Gastroesophageal sphincter (tissue), 4 donors: ENCODE measurements around the gene FAM171A1. TPM values are rescaled to one million over a fixed set of nuclear protein-coding genes. Genes with fewer than 3 reads are reported as not detected.
A peak's percentile ranks its signal among the peaks of the same experiment; 100 is the strongest.
"Not testable (repeated sequence)": the region's sequence is repeated elsewhere in the genome, so short reads cannot be mapped to it uniquely, and the experiment has no call there.

ENCODE experiments used
- ATAC-seq: fragments of 150-250 bp; one replicate; pipeline ENCODE4 v1.9.1; 2016; ENCODE audit warnings: mild to moderate bottlenecking, moderate library complexity
- H3K27ac ChIP-seq, 4 donors: fragments of 200-600 bp; sonication (generic) in 3 of 4; 1 replicate in 3 of 4; 2 replicates in 1 of 4; pipeline ENCODE4 v1.5.1; 2016 to 2019
- H3K27me3 ChIP-seq: fragments of 200-600 bp; sonication (generic); one replicate; pipeline ENCODE4 v1.5.1; 2019
- H3K36me3 ChIP-seq, 2 donors: fragments of 200-600 bp; sonication (generic); one replicate each; pipeline ENCODE4 v1.5.1; 2019; ENCODE audit warnings: control low read depth in 1 of 2
- H3K4me1 ChIP-seq, 3 donors: fragments of 200-600 bp; sonication (generic); 1 replicate in 2 of 3; 2 replicates in 1 of 3; pipeline ENCODE4 v1.5.1; 2016 to 2019; ENCODE audit warnings: control low read depth in 2 of 3
- H3K4me3 ChIP-seq, 2 donors: fragments of 200-600 bp; sonication (generic); one replicate each; pipeline ENCODE4 v1.5.1; 2019; ENCODE audit warnings: mild to moderate bottlenecking in 1 of 2, moderate library complexity in 1 of 2
- H3K9me3 ChIP-seq, 3 donors: fragments of 200-600 bp; sonication (generic); one replicate each; pipeline ENCODE4 v1.5.1; 2017 to 2019; ENCODE audit warnings: control low read depth in 2 of 3
- CTCF ChIP-seq, 4 experiments: fragments of 200-600 bp in 2 of 4; fragments of 450-650 bp in 2 of 4; sonication (generic) in 1 of 4; IDR thresholded peaks; one replicate each; pipeline ENCODE4 v1.5.1; 2017 to 2019; ENCODE audit warnings: antibody characterized with exemption in 4 of 4, mild to moderate bottlenecking in 2 of 4, moderate library complexity in 2 of 4
- EP300 ChIP-seq: sonication (generic); formaldehyde crosslinking; IDR thresholded peaks from one replicate; pipeline ENCODE4 v1.6.1; 2017; ENCODE audit warnings: antibody characterized with exemption, mild to moderate bottlenecking
- POLR2A ChIP-seq, 2 donors: fragments of 450-650 bp; IDR thresholded peaks; one replicate each; pipeline ENCODE4 v1.6.1; 2017; ENCODE audit warnings: antibody characterized with exemption in 2 of 2, mild to moderate bottlenecking in 2 of 2, moderate library complexity in 1 of 2
- POLR2AphosphoS5 ChIP-seq: sonication (generic); formaldehyde crosslinking; IDR thresholded peaks from one replicate; pipeline ENCODE4 v1.6.1; 2017; ENCODE audit warnings: antibody characterized with exemption
- WGBS, 2 donors: methylation state at CpG; one replicate each; pipeline ENCODE4 v1.1.5; 2018; ENCODE audit warnings: low coverage in 1 of 2; 5-methylcytosine and 5-hydroxymethylcytosine counted together
- total RNA-seq, 4 donors: library from RNA; depleted of rRNA; stranded (reverse); fragments of >200 nt; gene quantifications; one replicate each; pipeline ENCODE4 v1.1.0, GENCODE V29; 2016

FAM171A1 gene
- total RNA-seq, 4 donors from 2014 or later, result 5.0 to 15.5 (median 13.6) TPM

GRCh38 chr10:15202639-15203038 is 168.4 kb downstream of the FAM171A1 start:
- Histone ChIP-seq H3K4me1 (peaks cover 0 to 7% (median 0%) of the 10 kb centered on the region in 3 donors), H3K27ac (no peak overlapping the region), H3K36me3 (no peaks in the 10 kb centered on the region), H3K9me3 (no peaks in the 10 kb centered on the region), H3K4me3 (no peak overlapping the region), H3K27me3 (no peaks in the 10 kb centered on the region)
- ATAC-seq, result no peak
- no peak for TF ChIP-seq CTCF (IDR thresholded peaks at IDR 0.05)
- TF ChIP-seq POLR2AphosphoS5, result no peak
- TF ChIP-seq EP300, result no peak
- TF ChIP-seq POLR2A (IDR thresholded peaks at IDR 0.05), result no peak
- 88 to 100% methylated on average over 2 of the region's 2 CpGs for WGBS, 2 donors

GRCh38 chr10:15202301-15202621 is 168.8 kb downstream of the FAM171A1 start:
- H3K27ac ChIP-seq, H3K36me3 ChIP-seq, H3K4me3 ChIP-seq, H3K27me3 ChIP-seq, ATAC-seq, H3K9me3 ChIP-seq, H3K4me1 ChIP-seq: not testable (repeated sequence)
- 93 to 100% methylated on average over 1 to 3 of the region's 8 CpGs for WGBS, 2 donors

- no peak overlapping the region for H3K4me3 ChIP-seq
- H3K4me1 ChIP-seq, result peaks cover 0 to 7% (median 0%) of the 10 kb centered on the region in 3 donors
- no peaks in the 10 kb centered on the region for H3K9me3 ChIP-seq
- no peaks in the 10 kb centered on the region for H3K36me3 ChIP-seq
- H3K27ac ChIP-seq, result no peak overlapping the region
- no peaks in the 10 kb centered on the region for H3K27me3 ChIP-seq
- WGBS, 2 donors, result 35 to 41% methylated on average over 5 to 6 of the region's 6 CpGs
- ATAC-seq, result no peak
- TF ChIP-seq EP300 (no peak), POLR2AphosphoS5 (no peak), POLR2A (IDR thresholded peaks at IDR 0.05) (no peak), CTCF (IDR thresholded peaks at IDR 0.05) (no peak)
These were observed 169.3 kb downstream of the FAM171A1 start for GRCh38 chr10:15201589-15202300.

GRCh38 chr10:15200626-15201025 is 170.5 kb downstream of the FAM171A1 start:
- WGBS, 2 donors, result 44 to 60% methylated on average over 2 of the region's 2 CpGs
- no peak overlapping the region for H3K4me3 ChIP-seq
- H3K27ac ChIP-seq, result no peak overlapping the region
- H3K36me3 ChIP-seq, result no peaks in the 10 kb centered on the region
- peak; percentile 81 for ATAC-seq
- TF ChIP-seq EP300 (no peak), CTCF (IDR thresholded peaks at IDR 0.05) (no peak), POLR2A (IDR thresholded peaks at IDR 0.05) (no peak), POLR2AphosphoS5 (peak; percentile 57)
- H3K4me1 ChIP-seq, result peaks cover 0 to 7% (median 0%) of the 10 kb centered on the region in 3 donors
- no peaks in the 10 kb centered on the region for H3K27me3 ChIP-seq
- H3K9me3 ChIP-seq, result no peaks in the 10 kb centered on the region

- no peaks in the 10 kb centered on the region for H3K27me3 ChIP-seq
- ATAC-seq, result no peak
- WGBS, 2 donors, result 83 to 100% methylated on average over 1 to 3 of the region's 4 CpGs
- peaks cover 0 to 7% (median 0%) of the 10 kb centered on the region in 3 donors for H3K4me1 ChIP-seq
- H3K4me3 ChIP-seq, result no peak overlapping the region
- no peaks in the 10 kb centered on the region for H3K36me3 ChIP-seq
- TF ChIP-seq POLR2A (IDR thresholded peaks at IDR 0.05) (no peak), EP300 (no peak), POLR2AphosphoS5 (no peak), CTCF (IDR thresholded peaks at IDR 0.05) (no peak)
- H3K9me3 ChIP-seq, result no peaks in the 10 kb centered on the region
- no peak overlapping the region for H3K27ac ChIP-seq
These were observed 173.2 kb downstream of the FAM171A1 start for GRCh38 chr10:15197911-15198310.
